Lower leg skin (tissue), 4 donors: ENCODE measurements around the gene ATG4B. TPM values are rescaled to one million over a fixed set of nuclear protein-coding genes. Genes with fewer than 3 reads are reported as not detected.

Source experiments
- DNase-seq, 2 donors: peaks; one replicate each; pipeline ENCODE4 v3.0.0-alpha.2; 2019; ENCODE audit warnings: low spot score in 2 of 2
- H3K4me3 ChIP-seq: fragments of 200-600 bp; sonication (generic); 2 replicates; pipeline ENCODE4 v1.5.1; 2017; ENCODE audit warnings: mild to moderate bottlenecking, low read depth; ENCODE audit not compliant: poor library complexity, severe bottlenecking
- POLR2A ChIP-seq, 2 donors: fragments of 450-650 bp; IDR thresholded peaks; one replicate each; pipeline ENCODE4 v1.6.1; 2016 to 2017; ENCODE audit warnings: antibody characterized with exemption in 2 of 2, mild to moderate bottlenecking in 1 of 2, moderate library complexity in 1 of 2
- WGBS, 2 donors: methylation state at CpG; one replicate each; pipeline ENCODE4 v1.1.5; 2018; 5-methylcytosine and 5-hydroxymethylcytosine counted together
- intact Hi-C: fragments of 100-400 bp; cut with DNase I; formaldehyde crosslinking; loops from one replicate; pipeline ENCODE4 v1.15.0; 2023; ENCODE audit warnings: low total_unique reads
- total RNA-seq, 4 donors: library from RNA; depleted of rRNA; stranded (reverse); fragments of >200 nt; gene quantifications; one replicate each; pipeline ENCODE4 v1.1.0, GENCODE V29; 2016
- TF ChIP-seq, protein P1 (sequence below), 3 donors: fragments of 450-650 bp; IDR thresholded peaks; one replicate each; pipeline ENCODE4 v1.5.1; 2016; ENCODE audit warnings: antibody characterized with exemption in 3 of 3, mild to moderate bottlenecking in 3 of 3, moderate library complexity in 2 of 3

The ATG4B gene
- total RNA-seq, 4 donors from 2014 or later = 48.4 to 86.2 (median 63.3) TPM

- no peak for DNase-seq
- no peak overlapping the region for H3K4me3 ChIP-seq
- WGBS, 2 donors = 89 to 93% methylated on average over 6 of the region's 6 CpGs
- intact Hi-C loops = no loop called here
- no peak for TF ChIP-seq POLR2A (IDR thresholded peaks at IDR 0.05)
- TF ChIP-seq, protein P1, sequence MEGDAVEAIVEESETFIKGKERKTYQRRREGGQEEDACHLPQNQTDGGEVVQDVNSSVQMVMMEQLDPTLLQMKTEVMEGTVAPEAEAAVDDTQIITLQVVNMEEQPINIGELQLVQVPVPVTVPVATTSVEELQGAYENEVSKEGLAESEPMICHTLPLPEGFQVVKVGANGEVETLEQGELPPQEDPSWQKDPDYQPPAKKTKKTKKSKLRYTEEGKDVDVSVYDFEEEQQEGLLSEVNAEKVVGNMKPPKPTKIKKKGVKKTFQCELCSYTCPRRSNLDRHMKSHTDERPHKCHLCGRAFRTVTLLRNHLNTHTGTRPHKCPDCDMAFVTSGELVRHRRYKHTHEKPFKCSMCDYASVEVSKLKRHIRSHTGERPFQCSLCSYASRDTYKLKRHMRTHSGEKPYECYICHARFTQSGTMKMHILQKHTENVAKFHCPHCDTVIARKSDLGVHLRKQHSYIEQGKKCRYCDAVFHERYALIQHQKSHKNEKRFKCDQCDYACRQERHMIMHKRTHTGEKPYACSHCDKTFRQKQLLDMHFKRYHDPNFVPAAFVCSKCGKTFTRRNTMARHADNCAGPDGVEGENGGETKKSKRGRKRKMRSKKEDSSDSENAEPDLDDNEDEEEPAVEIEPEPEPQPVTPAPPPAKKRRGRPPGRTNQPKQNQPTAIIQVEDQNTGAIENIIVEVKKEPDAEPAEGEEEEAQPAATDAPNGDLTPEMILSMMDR (IDR thresholded peaks at IDR 0.05) = no peak
Observed at GRCh38 chr2:241649927-241650326, 12.4 kb downstream of the ATG4B start.

DNA sequence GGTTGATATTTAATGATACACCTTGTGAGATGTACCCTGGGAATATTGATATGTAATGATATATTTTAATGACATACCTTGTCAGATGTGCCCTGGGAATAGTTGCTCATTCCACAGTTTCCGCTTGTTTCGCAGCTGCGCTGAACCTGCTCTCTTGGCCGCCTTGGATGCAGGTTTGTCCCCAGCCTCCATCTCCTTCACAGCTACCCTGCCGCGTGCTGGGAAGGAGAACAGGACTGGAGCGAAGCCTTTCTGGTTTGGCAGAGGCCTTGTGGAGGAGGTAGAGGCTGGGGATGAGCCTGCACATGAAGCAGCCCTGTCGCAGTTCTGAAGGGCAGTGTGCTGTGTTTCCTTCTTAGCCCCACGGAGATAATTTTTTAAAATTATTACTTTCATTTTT, 14.6 kb downstream of the ATG4B start:
- 93 to 98% methylated on average over 9 of the region's 9 CpGs for WGBS, 2 donors
- no peak overlapping the region for H3K4me3 ChIP-seq
- DNase-seq = no peak
- no peak for TF ChIP-seq POLR2A (IDR thresholded peaks at IDR 0.05)
- TF ChIP-seq, protein P1 (IDR thresholded peaks at IDR 0.05) = no peak
- intact Hi-C loops = no loop called here

GRCh38 chr2:241652722-241653121, 15.2 kb downstream of the ATG4B start:
- intact Hi-C loops = no loop called here
- DNase-seq = no peak
- H3K4me3 ChIP-seq = no peak overlapping the region
- 96% methylated on average over 9 of the region's 9 CpGs for WGBS, 2 donors
- TF ChIP-seq, protein P1 (IDR thresholded peaks at IDR 0.05) = no peak
- TF ChIP-seq POLR2A (IDR thresholded peaks at IDR 0.05) = no peak

DNA sequence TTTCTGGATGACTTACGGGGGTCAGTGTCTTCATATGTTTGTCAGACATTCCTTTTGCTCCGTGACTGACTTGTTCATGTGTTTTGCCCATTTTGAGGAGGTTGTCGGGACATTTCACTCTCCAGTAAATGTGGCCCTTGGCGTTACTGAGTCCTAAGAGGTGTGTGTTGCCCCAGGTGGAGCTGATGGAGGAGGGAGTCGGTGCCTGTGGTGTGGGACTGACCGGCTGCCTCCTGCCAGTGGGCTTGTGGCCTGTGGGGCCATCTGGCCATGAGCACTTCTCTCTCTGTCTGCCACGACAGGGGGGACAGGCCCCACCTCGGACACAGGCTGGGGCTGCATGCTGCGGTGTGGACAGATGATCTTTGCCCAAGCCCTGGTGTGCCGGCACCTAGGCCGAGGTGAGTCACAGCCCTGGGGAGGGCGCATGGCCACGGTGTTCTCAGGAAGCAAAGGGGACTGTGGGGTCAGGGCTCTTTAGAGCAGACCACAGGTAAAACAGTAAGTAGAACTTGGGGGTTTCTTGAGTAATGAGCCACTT, 15.8 kb downstream of the ATG4B start:
- no peak for DNase-seq
- no peak overlapping the region for H3K4me3 ChIP-seq
- intact Hi-C loops = no loop called here
- TF ChIP-seq, protein P1 (IDR thresholded peaks at IDR 0.05) = no peak
- no peak for TF ChIP-seq POLR2A (IDR thresholded peaks at IDR 0.05)
- WGBS, 2 donors = 93 to 94% methylated on average over 13 of the region's 13 CpGs

- intact Hi-C loops = no loop called here
- TF ChIP-seq POLR2A (IDR thresholded peaks at IDR 0.05) = no peak
- TF ChIP-seq, protein P1 (IDR thresholded peaks at IDR 0.05) = no peak
- DNase-seq = no peak
- WGBS, 2 donors = 89 to 95% methylated on average over 12 of the region's 12 CpGs
- no peak overlapping the region for H3K4me3 ChIP-seq
Observed at GRCh38 chr2:241654551-241654950, 17.1 kb downstream of the ATG4B start.
